Tongue (tissue), 3 donors: ENCODE results near the gene GJC2. TPM values are rescaled to one million over a fixed set of nuclear protein-coding genes. Genes with fewer than 3 reads are reported as not detected.

Experiments used
- DNase-seq: peaks from one replicate; pipeline ENCODE4 v3.0.0-alpha.2; 2015
- small RNA-seq: library from RNA; depleted of rRNA; stranded (forward); fragments of <200 nt; gene quantifications from one replicate; pipeline ENCODE3, GENCODE V24; 2014; ENCODE audit warnings: low replicate concordance
- total RNA-seq: library from RNA; depleted of rRNA; stranded (reverse); fragments of >200 nt; gene quantifications from one replicate; pipeline ENCODE4 v1.2.3, GENCODE V29; 2014

The GJC2 gene
- total RNA-seq, 1 donor from 2014 or later: 5.5 TPM

DNA sequence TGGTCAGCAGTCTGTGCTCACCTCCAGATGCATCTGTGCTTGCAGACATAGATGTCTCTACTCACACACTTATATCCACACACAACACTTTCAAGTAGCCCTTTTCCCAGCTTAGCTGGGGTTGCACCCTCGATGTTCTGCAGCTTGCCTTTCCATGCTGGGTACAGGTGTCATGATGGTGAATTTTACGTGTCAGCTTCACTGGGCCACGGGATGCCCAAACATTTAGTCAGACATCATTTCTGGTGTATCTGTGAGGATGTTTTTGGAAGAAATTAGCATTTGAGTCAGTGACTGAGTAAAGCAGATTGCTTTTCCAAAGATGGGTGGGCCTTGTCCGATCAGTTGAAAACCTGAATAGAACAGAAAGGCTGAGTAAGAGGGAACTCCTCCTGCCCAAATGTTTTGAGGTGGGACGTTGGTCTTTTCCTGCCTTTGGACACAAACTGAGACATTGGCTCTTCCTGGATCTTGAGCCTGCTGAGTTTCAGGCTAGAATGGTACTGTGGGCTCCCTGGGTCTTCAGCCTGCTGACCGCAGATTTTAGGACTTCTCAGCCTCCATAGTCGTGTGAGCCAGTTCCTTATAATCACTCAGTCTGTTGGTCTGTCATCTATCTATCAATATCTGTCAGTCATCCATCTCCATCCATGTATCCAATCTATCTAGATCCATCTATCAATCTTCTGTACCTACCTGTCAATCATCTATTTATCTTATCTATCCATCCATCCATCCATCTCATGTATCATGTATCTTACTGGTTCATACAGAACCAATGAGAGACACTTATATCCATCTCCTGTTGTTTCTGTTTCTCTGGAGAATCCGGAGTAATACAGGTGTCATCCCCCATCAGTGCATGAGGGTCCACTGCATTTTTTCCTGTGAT lies 45.4 kb downstream of the GJC2 start:
- no peak for DNase-seq

DNA sequence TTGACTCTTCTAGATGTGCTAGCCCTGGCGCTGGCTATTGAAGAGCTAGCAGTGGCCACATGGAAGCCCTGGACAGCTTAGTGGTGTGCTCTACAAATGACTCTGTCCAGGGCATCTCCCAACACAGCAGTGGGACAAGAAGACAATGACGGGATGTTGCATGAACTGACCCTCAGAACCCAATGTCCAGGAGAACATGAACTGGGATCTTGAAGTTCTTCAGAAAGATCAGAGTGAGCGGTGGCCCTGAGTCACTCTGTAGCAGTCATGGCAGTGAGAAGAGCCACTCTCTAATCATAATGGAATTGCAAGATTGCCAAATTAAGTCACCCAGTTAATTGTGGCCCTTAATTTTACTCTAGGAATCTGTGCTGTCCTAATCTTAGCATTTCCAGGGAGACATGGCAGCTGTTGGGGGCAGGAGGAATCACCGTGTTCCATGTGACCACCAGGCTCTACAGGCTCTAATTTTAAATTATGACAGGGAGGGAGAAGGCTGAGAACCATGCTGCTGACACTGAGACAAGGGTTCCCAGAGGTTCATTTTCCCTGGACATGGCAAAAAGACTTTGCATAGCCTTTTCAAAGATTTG lies 47.9 kb downstream of the GJC2 start:
- DNase-seq: peak; percentile 68

DNA sequence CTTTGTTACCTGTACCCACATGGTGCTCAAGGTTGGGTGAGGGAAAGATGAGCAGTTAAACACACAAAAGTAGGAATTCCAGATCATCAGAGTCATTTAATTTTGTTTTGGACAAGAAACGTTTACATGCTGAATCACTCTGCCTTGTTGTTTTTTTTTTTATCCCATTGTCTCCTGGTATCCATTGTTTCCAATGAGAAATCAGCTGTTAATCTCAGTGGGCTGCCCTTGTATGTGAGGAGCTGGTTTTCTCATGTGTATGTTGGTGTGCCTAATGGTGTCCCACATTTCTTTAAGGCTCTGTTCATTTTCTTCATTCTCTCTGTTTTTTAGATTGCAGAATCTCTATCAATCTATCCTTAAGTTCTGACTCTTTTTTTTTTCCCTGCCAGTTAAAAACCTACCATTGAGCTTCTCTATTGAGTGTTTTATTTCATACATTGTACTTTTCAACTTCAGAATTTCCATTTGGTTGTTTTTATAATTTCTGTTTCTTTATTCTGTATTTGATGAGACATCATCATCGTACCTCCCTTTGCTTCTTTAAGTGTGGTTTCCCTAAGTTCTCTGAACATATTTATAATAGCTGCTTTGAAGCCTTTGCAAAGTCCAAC lies 49.4 kb downstream of the GJC2 start:
- no peak for DNase-seq

DNA sequence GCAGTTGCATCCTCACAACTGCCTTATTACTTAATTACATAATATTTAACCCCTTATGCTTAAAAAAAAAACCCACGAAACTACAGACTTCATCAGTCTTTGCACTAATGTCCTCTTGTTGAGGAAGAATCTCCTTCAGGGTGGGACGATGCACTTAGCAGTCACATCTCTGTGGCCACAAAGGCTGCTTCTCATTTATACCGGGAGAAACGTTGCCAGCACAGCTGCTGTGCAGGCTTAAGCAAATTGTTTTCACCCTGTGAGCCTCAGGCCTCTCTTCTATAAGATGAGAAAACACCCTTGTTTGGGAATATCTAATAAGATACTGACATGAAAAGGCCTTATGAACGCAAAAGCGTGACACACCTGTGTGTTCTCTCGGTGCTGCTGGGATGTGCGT lies 55.2 kb downstream of the GJC2 start:
- DNase-seq: peak; percentile 75

- no peak for DNase-seq
These were observed 56.1 kb downstream of the GJC2 start for GRCh38 chr1:228205526-228206436.

- no peak for DNase-seq
These were observed 57.0 kb downstream of the GJC2 start for GRCh38 chr1:228206582-228207351.

GRCh38 chr1:228207381-228207810 lies 57.7 kb downstream of the GJC2 start:
- no peak for DNase-seq

DNA sequence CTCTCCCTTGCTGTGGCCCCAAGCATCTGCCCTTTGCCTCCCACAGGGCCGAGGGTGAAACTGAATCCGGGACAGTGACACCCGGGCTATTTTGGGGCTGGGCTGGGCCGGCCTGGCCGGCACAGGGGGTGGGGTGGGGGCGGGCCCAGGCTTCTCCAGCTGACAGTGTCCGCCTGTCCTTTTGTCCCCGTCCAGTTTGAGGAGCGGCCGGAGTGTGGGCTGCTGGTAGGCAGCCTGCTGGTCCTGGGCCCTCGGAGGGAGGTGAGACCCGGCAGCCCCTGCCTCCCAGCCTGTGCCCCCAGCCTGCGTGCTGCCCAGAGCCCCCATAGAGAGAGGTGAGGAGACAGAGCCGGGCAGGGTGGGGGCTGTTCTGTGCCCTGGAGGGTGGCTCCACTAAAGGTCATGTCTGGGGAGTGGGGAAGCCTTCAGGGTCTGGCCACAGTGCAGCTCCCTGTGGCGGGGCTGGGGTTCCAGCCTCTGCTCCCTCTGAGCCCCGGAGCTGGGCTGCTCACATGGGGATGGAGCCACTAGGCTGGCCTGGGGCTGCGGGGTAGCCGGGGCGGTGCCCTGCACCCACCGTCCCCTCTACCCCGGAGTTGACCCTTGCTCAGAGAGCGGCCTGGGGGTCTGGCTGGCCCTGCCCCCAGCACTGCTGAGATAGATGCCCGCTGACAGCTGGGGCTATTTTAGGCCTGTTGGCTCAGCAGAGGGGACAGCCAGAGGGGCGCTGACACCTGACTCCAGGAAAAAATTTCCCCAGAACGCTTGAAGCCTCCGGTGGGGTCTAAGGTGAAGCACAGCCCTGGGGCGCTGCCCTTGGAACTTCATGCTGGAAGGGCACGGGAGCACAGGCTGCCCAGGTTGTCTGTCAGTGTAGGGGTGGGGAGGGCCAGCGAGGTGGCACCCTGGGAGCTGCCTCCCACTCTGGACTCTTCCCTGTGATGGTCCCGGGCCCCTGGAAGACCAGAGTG lies 58.4 kb downstream of the GJC2 start, which contains the start of gene OBSCN:
OBSCN (plus strand) TSS at position 194 of the 971 bp plus-strand sequence. CDS start 3,740 bp downstream, outside the sequence.
- DNase-seq: peak; percentile 78

DNA sequence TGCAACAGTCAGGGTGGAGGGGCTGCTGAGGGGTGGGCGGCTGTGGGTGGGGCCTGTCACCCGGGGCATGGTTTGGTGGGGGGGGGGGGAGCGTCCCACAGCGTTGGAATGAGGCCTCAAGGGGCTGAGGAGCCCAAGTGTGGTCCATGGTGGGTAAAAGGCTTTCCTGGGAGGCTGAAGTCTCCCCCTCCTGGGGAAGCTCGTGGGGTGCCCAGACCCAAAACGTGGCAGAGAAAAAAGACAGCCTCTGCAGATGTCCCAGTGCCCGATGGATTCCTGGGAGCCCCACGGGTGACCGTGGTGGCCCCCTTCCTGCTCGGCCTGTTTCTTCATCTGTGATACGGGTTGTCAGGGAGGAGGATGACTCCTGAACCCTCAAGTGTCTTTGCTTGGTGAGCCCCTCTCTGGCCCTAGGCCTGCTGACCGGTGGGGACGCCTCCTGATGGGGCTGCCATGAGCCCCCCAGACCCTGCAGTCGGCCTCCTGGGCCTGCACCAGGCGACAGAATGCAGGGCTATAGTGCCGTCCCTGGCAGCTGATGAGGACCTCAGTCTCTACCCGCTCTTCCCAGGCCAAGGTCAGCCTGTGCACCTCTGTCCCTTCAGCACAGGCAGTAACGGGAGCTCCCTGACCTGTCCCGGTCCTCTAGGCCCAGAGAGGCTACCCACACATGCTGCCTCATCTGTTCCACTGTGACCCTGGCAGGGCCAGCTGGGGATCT lies 59.3 kb downstream of the GJC2 start:
- no peak for DNase-seq

Small RNA genes within 50 kb of the gene (small RNA-seq; reads per million reads assigned to genes)
- not detected for gene AL359510.1

Other genes starting within 250 kb of the GJC2 start
- 14.6 TPM for gene WNT9A, start 202.0 kb upstream of the GJC2 start, total RNA-seq
- gene WNT3A, start 142.9 kb upstream of the GJC2 start, total RNA-seq: 1.6 TPM
- 152 TPM for gene ARF1, start 67.2 kb upstream of the GJC2 start, total RNA-seq
- 12.1 TPM for gene C1orf35, start 46.6 kb upstream of the GJC2 start, total RNA-seq
- 28.7 TPM for gene MRPL55, start 40.6 kb upstream of the GJC2 start, total RNA-seq
- 156 TPM for gene GUK1, start 9.7 kb upstream of the GJC2 start, total RNA-seq
- gene IBA57, start 15.9 kb downstream of the GJC2 start, total RNA-seq: 11.4 TPM
- gene OBSCN, start 58.1 kb downstream of the GJC2 start, total RNA-seq: 640 TPM